Skin of body (tissue), 2 donors: ENCODE results near the gene NCAM2. TPM values are rescaled to one million over a fixed set of nuclear protein-coding genes. Genes with fewer than 3 reads are reported as not detected.

Experiments
- DNase-seq: peaks from one replicate; lab custom pipeline; 2025; lab: John Stamatoyannopoulos, UW
- total RNA-seq: library from RNA; depleted of rRNA; stranded (reverse); fragments of >200 nt; gene quantifications from one replicate; pipeline ENCODE4 v1.2.3, GENCODE V29; 2014

NCAM2 gene
- total RNA-seq, result 7.1 TPM

DNA sequence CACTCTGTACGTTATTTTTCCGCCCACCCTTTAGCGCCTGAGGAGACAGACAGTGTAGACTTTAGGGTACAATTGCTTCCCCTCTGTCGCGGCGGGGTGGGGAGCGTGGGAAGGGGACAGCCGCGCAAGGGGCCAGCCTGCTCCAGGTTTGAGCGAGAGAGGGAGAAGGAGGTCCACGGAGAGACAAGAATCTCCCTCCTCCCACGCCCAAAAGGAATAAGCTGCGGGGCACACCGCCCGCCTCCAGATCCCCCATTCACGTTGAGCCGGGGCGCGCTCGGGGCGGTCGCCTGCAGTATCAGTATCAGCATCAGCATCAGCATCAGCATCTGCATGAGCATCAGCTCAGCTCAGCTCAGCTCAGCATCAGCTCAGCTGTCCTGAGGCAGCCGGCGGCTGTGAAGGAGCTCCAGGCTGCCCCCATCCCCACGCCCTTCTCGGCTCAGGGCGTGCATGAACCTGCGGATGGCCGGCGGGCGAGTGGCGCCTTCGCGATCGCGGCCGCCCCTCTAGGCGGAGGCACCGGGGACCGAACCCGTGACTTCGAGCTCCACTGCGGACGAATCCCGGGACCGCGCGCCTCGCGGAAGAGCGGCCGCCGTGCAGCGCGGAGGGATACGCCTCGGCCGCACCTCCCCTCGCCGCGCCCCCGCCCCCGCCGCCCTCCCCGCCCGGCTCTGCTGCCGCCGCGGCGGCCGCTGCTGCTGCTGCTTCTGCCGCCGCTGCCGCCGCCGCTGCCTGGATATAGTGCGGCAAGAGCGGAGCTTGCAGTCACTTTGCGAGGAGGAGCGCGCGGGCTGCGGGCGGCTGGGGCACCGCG lies at the start of gene NCAM2:
Gene NCAM2, plus strand, starts transcription at position 774 of the 820 bp plus-strand sequence.
- DNase-seq, result peak; percentile 50

GRCh38 chr21:20949884-20950283 lies 48.3 kb upstream of the NCAM2 start:
- DNase-seq, result no peak

GRCh38 chr21:20965816-20966215 lies 32.4 kb upstream of the NCAM2 start:
- no peak for DNase-seq

DNA sequence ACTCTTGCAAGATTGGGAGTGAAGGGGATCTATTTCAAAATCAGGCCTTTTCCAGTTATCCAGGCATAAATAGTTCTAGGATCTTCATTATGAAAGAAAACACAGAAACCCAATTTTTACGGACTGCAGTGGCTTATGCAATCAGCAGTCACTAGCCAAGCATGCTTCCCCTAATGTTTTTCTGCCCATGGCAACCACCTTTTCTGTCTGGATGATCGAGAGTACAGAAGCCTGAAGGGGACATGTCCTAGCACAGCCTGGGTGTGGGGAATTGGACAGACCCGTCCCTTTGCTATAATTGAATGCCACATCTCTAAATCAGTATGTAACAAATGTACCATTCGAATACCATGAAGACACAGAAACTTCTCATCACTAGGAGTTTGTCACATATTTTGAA lies 29.8 kb upstream of the NCAM2 start:
- no peak for DNase-seq

- peak; percentile 18 for DNase-seq
Observed at GRCh38 chr21:20970691-20971090, 27.5 kb upstream of the NCAM2 start.

GRCh38 chr21:20971296-20971921 lies 26.8 kb upstream of the NCAM2 start:
- DNase-seq, result peak; percentile 79

GRCh38 chr21:20994790-20995189 lies 3.4 kb upstream of the NCAM2 start:
- DNase-seq, result no peak

DNA sequence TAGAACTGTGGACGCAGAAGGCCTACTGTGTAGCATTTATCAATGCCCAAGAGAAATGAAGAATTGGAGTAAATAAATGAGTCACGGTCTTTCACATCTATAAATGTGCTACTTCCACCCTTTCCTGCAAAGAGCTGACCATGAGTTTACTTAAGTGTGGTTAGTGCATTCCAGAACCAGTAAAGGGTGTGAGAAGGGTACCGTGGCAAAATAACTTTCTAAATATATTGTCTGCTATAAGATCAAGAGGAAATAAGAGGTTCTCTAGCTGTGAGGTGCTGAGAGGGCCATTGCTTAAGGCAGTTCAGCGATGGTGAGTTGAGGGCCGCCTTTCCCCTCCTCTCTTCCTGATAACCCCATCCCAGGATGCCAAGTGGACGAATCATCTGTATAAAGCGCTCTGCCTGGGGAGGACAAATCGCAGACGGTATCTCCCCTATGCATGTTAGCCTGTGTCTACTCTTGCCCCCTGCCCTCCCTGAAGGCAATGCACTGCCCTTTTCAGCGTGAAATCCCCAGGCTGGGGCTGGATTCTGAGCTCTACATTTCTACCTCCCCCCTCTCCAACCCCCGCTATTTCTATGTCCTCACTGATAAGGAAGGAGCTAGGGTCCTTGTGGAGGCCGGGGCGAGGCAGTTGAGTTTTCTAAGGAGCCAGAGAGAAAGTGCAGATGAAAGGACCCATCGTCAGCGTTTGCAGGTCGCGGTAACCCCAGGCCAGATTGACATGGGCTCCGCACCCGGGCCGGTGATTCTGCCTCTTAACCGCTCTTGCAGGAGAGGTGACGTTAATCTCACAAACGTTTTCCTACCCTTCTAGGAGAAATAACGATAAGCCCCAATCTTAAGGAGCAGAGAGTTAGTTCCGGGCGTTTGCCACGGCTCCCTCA lies 1.5 kb upstream of the NCAM2 start:
- DNase-seq, result no peak

GRCh38 chr21:20997311-20997635 lies 936 bp upstream of the NCAM2 start:
- no peak for DNase-seq

- DNase-seq, result peak; percentile 21
Observed at GRCh38 chr21:20998456-20998789, 214 bp downstream of the NCAM2 start.

DNA sequence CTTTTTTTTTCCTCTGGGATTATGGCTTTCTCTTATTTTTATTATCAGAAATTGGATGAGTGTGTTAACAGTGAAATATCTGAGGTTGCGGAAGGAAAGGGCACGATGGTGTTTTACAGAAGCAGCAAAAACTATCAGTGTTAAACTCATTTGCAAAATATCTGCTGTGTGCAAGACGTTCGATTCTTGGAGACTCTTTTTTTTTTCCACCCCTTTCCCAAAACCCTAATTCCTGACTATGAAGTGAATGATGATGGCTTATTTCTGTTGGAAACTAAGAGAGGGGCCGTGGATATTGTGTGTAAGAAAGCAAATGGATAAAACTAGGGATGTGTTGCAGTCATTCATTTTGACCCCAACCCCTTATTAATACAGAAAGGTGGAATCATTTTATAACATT lies 677 bp downstream of the NCAM2 start:
- no peak for DNase-seq

GRCh38 chr21:20999659-21000058 lies 1.4 kb downstream of the NCAM2 start:
- peak; percentile 63 for DNase-seq

- no peak for DNase-seq
Observed at GRCh38 chr21:21000591-21001175, 2.5 kb downstream of the NCAM2 start.

DNA sequence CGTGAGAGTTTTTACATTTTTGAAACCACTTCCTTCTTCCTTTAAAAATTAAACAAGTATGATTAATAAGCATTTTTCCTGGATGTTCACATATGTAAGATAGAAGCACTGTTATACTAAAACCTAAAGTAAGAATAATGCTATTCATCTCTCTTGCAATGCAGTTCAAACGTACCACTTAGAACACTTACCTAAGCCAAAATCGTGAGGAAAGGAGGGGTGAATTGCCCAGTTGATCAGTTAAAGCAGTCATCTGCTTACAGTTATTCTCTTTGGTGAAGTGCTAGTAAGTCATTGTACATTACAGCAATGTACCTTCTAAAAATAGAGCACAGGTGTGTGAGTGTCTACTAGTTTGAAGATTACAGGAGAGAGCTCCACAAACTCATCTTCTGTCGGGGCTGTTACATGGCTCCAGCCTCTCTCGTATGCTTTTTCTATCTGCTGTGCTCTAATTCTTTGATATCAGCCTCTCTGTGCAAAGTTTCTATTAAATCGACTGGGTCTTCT lies 3.4 kb downstream of the NCAM2 start:
- DNase-seq, result no peak

DNA sequence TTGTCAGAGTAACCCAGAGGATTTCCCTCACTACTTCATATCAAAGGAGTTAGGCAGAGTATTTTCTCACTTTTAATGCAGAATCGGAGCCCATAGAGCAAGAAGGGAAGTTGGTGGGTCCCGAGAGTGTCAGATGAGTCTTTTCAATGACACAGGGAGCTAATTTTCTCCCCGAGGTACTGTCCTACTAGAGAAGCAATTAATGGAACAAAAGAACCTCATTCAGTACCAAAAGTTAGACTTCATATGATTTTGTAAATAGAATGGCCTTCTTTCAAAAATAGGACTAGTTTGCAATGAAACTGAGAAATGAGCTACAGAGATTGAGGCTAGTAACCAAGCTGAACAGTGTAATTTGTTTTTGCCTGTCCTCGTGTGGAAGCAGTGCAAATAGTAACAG lies 3.9 kb downstream of the NCAM2 start:
- DNase-seq, result no peak

GRCh38 chr21:21003701-21004100 lies 5.5 kb downstream of the NCAM2 start:
- DNase-seq, result no peak

DNA sequence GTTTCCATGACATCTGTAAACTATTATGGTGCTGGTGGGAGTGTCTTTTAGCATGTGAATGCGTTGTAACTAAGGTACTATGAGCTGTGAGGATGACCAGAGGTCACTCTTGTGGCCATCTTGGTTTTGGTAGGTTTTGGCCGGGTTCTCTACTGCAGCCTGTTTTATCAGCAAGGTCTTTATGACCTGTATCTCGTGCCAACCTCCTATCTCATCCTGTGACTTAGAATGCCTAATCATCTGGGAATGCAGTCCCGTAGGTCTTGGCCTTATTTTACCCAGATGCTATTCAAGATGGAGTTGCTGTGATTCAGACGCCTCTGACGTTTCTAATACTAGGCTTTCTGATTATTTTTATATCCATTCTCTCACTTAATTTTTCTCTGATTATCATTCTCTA lies 9.4 kb downstream of the NCAM2 start:
- DNase-seq, result no peak

GRCh38 chr21:21010228-21010627 lies 12.0 kb downstream of the NCAM2 start:
- DNase-seq, result no peak

- DNase-seq, result no peak
Observed at GRCh38 chr21:21010698-21011097, 12.5 kb downstream of the NCAM2 start.

DNA sequence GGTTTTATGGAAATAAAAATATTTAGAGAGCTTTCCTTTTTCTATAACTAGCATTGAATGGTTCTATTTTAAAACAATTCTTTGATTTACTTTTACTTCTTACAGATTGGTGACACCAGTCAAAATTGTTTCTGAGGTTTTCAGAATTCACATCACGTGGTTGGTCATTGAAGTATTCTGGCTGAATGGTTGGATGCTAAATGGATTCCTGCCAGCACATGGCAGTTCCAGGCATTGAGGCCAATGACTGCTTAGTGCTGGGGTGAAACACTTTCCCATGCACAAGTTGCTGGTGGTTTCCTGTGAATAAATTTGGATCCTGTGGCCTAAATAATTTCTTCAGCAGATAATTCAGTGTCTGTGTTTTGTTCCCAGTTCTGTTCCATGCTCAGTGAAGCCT lies 20.6 kb downstream of the NCAM2 start:
- DNase-seq, result no peak

DNA sequence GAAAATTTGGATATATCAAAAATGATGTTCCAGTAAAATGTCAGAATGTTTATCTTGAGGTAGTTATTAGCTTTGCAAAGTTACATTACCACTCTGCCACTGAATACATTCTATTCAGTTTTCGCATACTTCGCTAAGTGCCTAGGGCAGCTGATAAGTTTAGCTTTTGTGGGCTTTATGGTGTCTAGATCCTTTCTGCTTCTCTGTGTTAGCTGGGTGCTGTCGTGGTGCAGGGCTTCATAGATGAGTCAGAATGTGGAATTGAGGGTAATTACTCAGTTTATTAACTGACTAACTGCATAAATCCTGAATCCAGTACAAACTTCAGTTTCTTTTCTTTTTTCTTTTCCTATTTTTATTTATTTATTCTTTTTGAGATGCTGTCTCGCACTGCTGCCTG lies 21.5 kb downstream of the NCAM2 start:
- no peak for DNase-seq

DNA sequence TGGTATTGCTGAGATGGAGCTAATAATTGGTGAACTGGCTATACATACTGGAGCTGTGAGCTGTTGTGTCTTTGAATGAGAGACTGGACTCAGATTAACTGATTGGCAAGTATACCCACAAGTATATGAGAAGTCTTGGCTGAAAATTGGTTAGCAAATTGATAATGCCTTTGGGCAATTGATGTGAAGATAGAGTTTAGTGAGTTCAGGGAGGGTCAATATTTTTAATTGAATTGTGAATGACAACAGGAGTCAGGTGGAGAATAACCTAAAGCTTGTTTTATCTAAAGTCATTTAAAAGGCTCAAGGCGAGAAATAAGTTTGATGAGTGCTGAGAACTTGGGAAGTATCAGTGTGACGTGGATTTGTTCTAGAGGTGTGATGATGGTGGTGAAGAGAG lies 27.5 kb downstream of the NCAM2 start:
- DNase-seq, result no peak
